Upper lobe of right lung (tissue), 1 donor: ENCODE results near the gene LACRT. TPM values are rescaled to one million over a fixed set of nuclear protein-coding genes. Genes with fewer than 3 reads are reported as not detected.

Source experiments
- ATAC-seq: fragments of 200-7000 bp; cut with Tn5 transposase; one replicate; pipeline ENCODE4 v1.9.1; 2020; ENCODE audit warnings: mild to moderate bottlenecking, moderate library complexity
- DNase-seq: peaks from one replicate; pipeline ENCODE4 v3.0.0-alpha.2; 2020
- H3K27ac ChIP-seq: fragments of 200-600 bp; one replicate; pipeline ENCODE4 v1.8.0; 2022
- H3K27me3 ChIP-seq: fragments of 200-600 bp; one replicate; pipeline ENCODE4 v1.8.0; 2022; ENCODE audit warnings: mild to moderate bottlenecking
- H3K36me3 ChIP-seq: fragments of 200-600 bp; one replicate; pipeline ENCODE4 v1.8.0; 2022
- H3K4me1 ChIP-seq: fragments of 200-600 bp; one replicate; pipeline ENCODE4 v1.8.0; 2022
- H3K4me3 ChIP-seq: fragments of 200-600 bp; one replicate; pipeline ENCODE4 v1.8.0; 2022; ENCODE audit warnings: mild to moderate bottlenecking
- H3K9me3 ChIP-seq: fragments of 200-600 bp; one replicate; pipeline ENCODE4 v1.8.0; 2022
- intact Hi-C: fragments of 100-400 bp; cut with DNase I; formaldehyde crosslinking; loops from one replicate; pipeline ENCODE4 v1.11.0; 2022
- total RNA-seq: library from RNA; stranded (reverse); fragmentation: NEBNext Ultra II Directional; extraction: Animal tissue kit (Norgen Biotek cat#: 25700); gene quantifications from one replicate; pipeline ENCODE4 v1.2.1, GENCODE V29; 2021
- TF ChIP-seq, protein P1 (sequence below): fragments of 200-600 bp; IDR thresholded peaks from one replicate; pipeline ENCODE4 v1.8.0; 2022; ENCODE audit warnings: antibody characterized with exemption
- donor health status: DM: no; HTN: yes; CAD: no; lungs with severe emphysema.

The LACRT gene
- total RNA-seq, 1 donor from 2014 or later = not detected

DNA sequence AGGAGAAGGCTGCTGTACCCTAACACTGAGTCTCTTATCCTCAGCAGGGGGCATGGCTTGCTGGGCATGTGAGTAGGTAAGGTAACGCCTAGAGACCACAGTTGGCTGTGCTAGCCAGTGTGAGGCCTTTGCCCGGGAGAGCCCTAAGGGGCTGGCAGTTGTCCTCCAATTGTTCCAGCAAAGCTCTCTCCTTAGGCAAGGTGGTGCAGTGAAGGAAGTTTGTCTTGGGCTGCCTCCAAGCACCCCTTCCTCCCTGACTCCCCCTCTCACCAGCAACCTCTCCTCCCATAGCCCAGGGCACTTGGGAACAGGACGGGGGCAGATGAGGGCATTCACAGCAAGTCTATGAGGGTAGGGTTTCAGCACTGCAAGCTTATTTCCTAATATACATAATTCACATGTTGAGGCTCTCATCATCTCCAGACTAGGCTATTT is 23.0 kb downstream of the LACRT start:
- no peak overlapping the region for H3K27ac ChIP-seq
- H3K4me1 ChIP-seq = no peaks in the 10 kb centered on the region
- intact Hi-C loops = no loop called here
- TF ChIP-seq, protein P1, sequence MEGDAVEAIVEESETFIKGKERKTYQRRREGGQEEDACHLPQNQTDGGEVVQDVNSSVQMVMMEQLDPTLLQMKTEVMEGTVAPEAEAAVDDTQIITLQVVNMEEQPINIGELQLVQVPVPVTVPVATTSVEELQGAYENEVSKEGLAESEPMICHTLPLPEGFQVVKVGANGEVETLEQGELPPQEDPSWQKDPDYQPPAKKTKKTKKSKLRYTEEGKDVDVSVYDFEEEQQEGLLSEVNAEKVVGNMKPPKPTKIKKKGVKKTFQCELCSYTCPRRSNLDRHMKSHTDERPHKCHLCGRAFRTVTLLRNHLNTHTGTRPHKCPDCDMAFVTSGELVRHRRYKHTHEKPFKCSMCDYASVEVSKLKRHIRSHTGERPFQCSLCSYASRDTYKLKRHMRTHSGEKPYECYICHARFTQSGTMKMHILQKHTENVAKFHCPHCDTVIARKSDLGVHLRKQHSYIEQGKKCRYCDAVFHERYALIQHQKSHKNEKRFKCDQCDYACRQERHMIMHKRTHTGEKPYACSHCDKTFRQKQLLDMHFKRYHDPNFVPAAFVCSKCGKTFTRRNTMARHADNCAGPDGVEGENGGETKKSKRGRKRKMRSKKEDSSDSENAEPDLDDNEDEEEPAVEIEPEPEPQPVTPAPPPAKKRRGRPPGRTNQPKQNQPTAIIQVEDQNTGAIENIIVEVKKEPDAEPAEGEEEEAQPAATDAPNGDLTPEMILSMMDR = no peak
- DNase-seq (no peak), ATAC-seq (no peak)
- H3K36me3 ChIP-seq = no peaks in the 10 kb centered on the region
- no peak overlapping the region for H3K4me3 ChIP-seq
- H3K9me3 ChIP-seq = no peaks in the 10 kb centered on the region
- peaks cover 13% of the 10 kb centered on the region for H3K27me3 ChIP-seq

DNA sequence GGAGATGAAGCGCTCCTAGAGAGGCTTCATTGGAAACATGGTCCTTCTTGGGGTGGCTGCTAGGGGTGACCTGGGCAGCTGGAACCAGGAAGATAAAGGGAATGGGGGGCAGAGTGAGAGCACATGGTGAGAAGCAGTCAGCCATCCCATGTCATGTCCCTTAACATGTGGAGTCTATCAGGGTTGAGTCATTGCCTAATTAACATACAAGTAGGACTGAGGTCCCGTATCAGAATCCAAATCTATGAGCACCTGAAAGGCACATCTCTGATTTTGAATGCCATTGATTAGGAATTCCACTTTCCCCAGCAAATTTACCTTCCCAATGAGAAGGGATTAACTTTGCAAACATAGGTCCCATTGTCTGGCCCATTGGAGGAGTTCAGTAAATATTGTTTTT is 25.9 kb downstream of the LACRT start:
- H3K4me1 ChIP-seq = no peaks in the 10 kb centered on the region
- H3K27ac ChIP-seq = no peak overlapping the region
- no peaks in the 10 kb centered on the region for H3K9me3 ChIP-seq
- TF ChIP-seq, protein P1 = no peak
- no peaks in the 10 kb centered on the region for H3K36me3 ChIP-seq
- no peaks in the 10 kb centered on the region for H3K27me3 ChIP-seq
- intact Hi-C loops = no loop called here
- no peak for DNase-seq
- H3K4me3 ChIP-seq = no peak overlapping the region
- no peak for ATAC-seq

DNA sequence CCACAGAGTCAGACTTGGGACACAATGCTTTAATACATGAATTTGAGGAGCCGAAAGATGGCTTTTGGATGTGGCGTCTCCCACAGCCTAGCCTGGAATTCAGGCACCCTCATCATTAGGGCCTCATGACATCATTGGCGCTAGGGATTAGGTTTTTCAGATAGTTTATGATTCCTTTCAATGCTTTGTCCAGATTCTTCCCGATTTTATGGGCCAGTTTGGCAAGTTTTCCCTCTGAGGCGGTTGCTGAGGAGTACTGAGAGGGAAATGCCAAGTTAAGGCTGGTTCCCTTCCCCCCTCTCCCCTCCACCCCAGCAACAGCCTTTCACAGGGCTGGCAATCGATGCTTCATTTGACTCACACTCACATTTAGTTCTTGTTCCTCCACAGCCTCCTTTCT is 26.5 kb downstream of the LACRT start:
- Histone ChIP-seq H3K27ac (no peak overlapping the region), H3K4me1 (no peaks in the 10 kb centered on the region)

DNA sequence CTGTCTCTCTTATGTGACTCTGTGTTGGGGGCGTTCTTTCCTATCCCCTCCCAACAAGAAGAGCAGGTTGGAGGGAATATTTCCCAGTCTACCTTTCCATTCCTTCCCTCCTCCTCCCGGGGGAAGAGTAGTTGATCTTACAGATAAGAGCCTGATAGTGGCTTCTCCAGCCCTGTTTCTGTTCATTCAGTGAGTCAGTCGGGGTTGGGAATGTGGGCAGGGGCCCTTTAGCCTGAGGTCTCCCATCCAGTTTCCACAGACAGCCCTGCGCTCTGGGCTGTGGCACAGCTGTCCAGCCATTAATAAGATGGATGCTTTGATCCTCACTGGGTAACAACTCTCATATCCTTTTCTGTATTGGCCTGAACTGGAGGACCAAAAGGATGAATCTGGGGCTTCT is 28.1 kb downstream of the LACRT start:
- TF ChIP-seq, protein P1 = no peak
- H3K27ac ChIP-seq = no peak overlapping the region
- H3K27me3 ChIP-seq = no peaks in the 10 kb centered on the region
- H3K9me3 ChIP-seq = no peaks in the 10 kb centered on the region
- H3K4me3 ChIP-seq = no peak overlapping the region
- H3K36me3 ChIP-seq = no peaks in the 10 kb centered on the region
- intact Hi-C loops = no loop called here
- DNase-seq (no peak), ATAC-seq (no peak)
- H3K4me1 ChIP-seq = no peaks in the 10 kb centered on the region

More for the DNA sequence above, 26.5 kb downstream of the LACRT start:
- TF ChIP-seq, protein P1 = no peak
- Histone ChIP-seq H3K4me3 (no peak overlapping the region), H3K36me3 (no peaks in the 10 kb centered on the region), H3K9me3 (no peaks in the 10 kb centered on the region), H3K27me3 (no peaks in the 10 kb centered on the region)
- ATAC-seq (no peak), DNase-seq (no peak)
- intact Hi-C loops = no loop called here

DNA sequence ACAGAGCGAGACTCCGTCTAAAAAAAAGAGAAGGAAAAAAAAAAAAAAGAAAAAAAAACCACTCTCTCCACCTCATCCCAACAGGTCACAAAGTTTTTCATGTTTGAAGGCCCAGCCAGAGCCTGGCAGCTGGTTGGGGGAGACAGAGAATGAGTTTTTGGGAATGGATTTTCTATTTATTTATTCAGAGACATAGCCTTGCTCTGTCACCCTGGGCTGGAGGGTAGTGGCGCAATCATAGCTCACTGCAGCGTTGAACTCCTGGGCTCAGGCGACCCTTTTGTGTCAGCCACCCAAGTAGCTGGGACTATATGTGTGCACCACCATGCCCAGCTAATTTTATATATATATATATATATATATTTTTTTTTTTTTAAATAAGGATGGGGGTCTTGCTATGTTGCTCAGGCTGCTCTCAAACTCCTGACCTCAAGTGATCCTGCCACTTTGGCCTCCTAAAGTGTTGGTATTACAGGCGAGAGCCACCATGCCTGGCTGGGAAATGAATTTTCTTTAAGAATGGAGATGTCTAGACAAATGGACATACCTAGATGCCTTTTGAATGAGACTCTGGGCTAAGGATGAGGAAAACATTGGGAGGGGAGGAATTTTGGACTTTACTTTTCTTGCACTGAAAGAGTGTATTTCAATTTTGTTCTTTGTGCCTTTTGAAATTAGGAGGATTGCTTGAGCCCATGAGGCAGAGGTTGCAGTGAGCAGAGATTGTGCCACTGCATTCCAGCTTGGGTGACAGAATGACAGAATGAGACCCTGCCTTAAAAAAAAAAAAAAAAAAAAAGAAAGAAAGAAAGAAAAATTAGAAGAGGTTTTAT is 29.3 kb downstream of the LACRT start:
- intact Hi-C loops = no loop called here
- no peak overlapping the region for H3K27ac ChIP-seq
- ATAC-seq (no peak), DNase-seq (no peak)
- H3K36me3 ChIP-seq = no peaks in the 10 kb centered on the region
- TF ChIP-seq, protein P1 = no peak
- no peak overlapping the region for H3K4me3 ChIP-seq
- H3K9me3 ChIP-seq = no peaks in the 10 kb centered on the region
- no peaks in the 10 kb centered on the region for H3K4me1 ChIP-seq
- H3K27me3 ChIP-seq = no peaks in the 10 kb centered on the region
